Effector memory CD8-positive, alpha-beta T cell (primary cell): ENCODE data around the gene DEFB110.

Experiments used
- ATAC-seq: fragments of 150-1000 bp; cut with Tn5 transposase; replicated peaks from 2 replicates; pipeline ENCODE4 v1.10.0; 2021; ENCODE audit warnings: mild to moderate bottlenecking, moderate library complexity
- DNase-seq, 3 experiments: peaks; one replicate each; pipeline ENCODE4 v3.0.0; 2021
- H3K27ac Mint-ChIP-seq, 2 donors: one replicate each; pipeline ENCODE4 v1.8.0; 2022; ENCODE audit warnings: mild to moderate bottlenecking in 2 of 2, mixed read lengths in 2 of 2, moderate library complexity in 2 of 2
- H3K27me3 Mint-ChIP-seq, 2 donors: one replicate each; pipeline ENCODE4 v1.8.0; 2022; ENCODE audit warnings: mixed read lengths in 2 of 2
- H3K36me3 Mint-ChIP-seq: one replicate; pipeline ENCODE4 v1.8.0; 2022; ENCODE audit warnings: mild to moderate bottlenecking, moderate library complexity, mixed read lengths; ENCODE audit not compliant: insufficient read depth
- H3K4me1 Mint-ChIP-seq, 2 donors: one replicate each; pipeline ENCODE4 v1.8.0; 2022; ENCODE audit warnings: low read depth in 2 of 2, mixed read lengths in 2 of 2
- H3K4me3 Mint-ChIP-seq, 2 donors: one replicate each; pipeline ENCODE4 v1.8.0; 2022; ENCODE audit warnings: mild to moderate bottlenecking in 2 of 2, mixed read lengths in 2 of 2, moderate library complexity in 2 of 2
- H3K9me3 Mint-ChIP-seq, 2 donors: one replicate each; pipeline ENCODE4 v1.8.0; 2022; ENCODE audit warnings: mixed read lengths in 2 of 2

DEFB110 gene

GRCh38 chr6:49986551-49986950 lies 35.2 kb downstream of the DEFB110 start:
- Mint-ChIP-seq H3K4me1 (no peaks in the 10 kb centered on the region), H3K9me3 (peaks cover 0 to 13% of the 10 kb centered on the region in 2 donors), H3K27me3 (no peaks in the 10 kb centered on the region), H3K36me3 (no peaks in the 10 kb centered on the region), H3K27ac (no peak overlapping the region), H3K4me3 (no peak overlapping the region)
- ATAC-seq, result no peak
- DNase-seq, result no peak

- Mint-ChIP-seq H3K27ac (no peak overlapping the region), H3K4me1 (no peaks in the 10 kb centered on the region), H3K9me3 (peaks cover 6 to 7% of the 10 kb centered on the region in 2 donors), H3K36me3 (no peaks in the 10 kb centered on the region), H3K27me3 (no peaks in the 10 kb centered on the region), H3K4me3 (no peak overlapping the region)
- ATAC-seq, result no peak
- no peak for DNase-seq
Observed at GRCh38 chr6:49982046-49982445, 39.7 kb downstream of the DEFB110 start.

GRCh38 chr6:49980898-49981297 lies 40.9 kb downstream of the DEFB110 start:
- Mint-ChIP-seq H3K27me3 (no peaks in the 10 kb centered on the region), H3K36me3 (no peaks in the 10 kb centered on the region), H3K4me3 (no peak overlapping the region), H3K9me3 (peaks cover 6 to 9% of the 10 kb centered on the region in 2 donors), H3K27ac (no peak overlapping the region), H3K4me1 (no peaks in the 10 kb centered on the region)
- DNase-seq, result no peak
- no peak for ATAC-seq

GRCh38 chr6:49979584-49979983 lies 42.2 kb downstream of the DEFB110 start:
- no peak overlapping the region for H3K27ac Mint-ChIP-seq
- DNase-seq (no peak), ATAC-seq (no peak)
- no peaks in the 10 kb centered on the region for H3K4me1 Mint-ChIP-seq
- no peaks in the 10 kb centered on the region for H3K36me3 Mint-ChIP-seq
- H3K9me3 Mint-ChIP-seq, result peaks cover 6 to 10% of the 10 kb centered on the region in 2 donors
- no peak overlapping the region for H3K4me3 Mint-ChIP-seq
- H3K27me3 Mint-ChIP-seq, result no peaks in the 10 kb centered on the region

GRCh38 chr6:49978332-49979226 lies 43.2 kb downstream of the DEFB110 start:
- H3K4me1 Mint-ChIP-seq, result no peaks in the 10 kb centered on the region
- DNase-seq, result no peak
- no peaks in the 10 kb centered on the region for H3K36me3 Mint-ChIP-seq
- no peak overlapping the region for H3K4me3 Mint-ChIP-seq
- H3K27ac Mint-ChIP-seq, result no peak overlapping the region
- no peaks in the 10 kb centered on the region for H3K27me3 Mint-ChIP-seq
- ATAC-seq, result no peak
- peaks cover 6 to 10% of the 10 kb centered on the region in 2 donors for H3K9me3 Mint-ChIP-seq

GRCh38 chr6:49969605-49970004 lies 52.2 kb downstream of the DEFB110 start, which contains the start of gene DEFB113:
Gene DEFB113 (minus strand): TSS chr6:49969625. CDS start chr6:49969625, 0 bp downstream.
- H3K27ac Mint-ChIP-seq, result no peak within 1 kb of the TSS
- H3K4me3 Mint-ChIP-seq, result no peak within 1 kb of the TSS
- no peaks in the 10 kb centered on the region for H3K4me1 Mint-ChIP-seq
- no peaks in the 10 kb centered on the region for H3K36me3 Mint-ChIP-seq
- H3K9me3 Mint-ChIP-seq, result peaks cover 1 to 8% of the 10 kb centered on the region in 2 donors
- DNase-seq (no peak), ATAC-seq (no peak)
- no peaks in the 10 kb centered on the region for H3K27me3 Mint-ChIP-seq
